RWPE2 (cell line): ENCODE measurements around the gene NFATC4.
A peak's percentile ranks its signal among the peaks of the same experiment; 100 is the strongest.

Experiments
- ATAC-seq: fragments of 200-7000 bp; cut with Tn5 transposase; 3 replicates; pipeline ENCODE4 v1.9.1; 2021; ENCODE audit warnings: low read depth
- DNase-seq: peaks from one replicate; pipeline ENCODE4 v3.0.0-alpha.2; 2020; ENCODE audit warnings: low spot score
- H3K27ac ChIP-seq: fragments of 450-650 bp; 2 replicates; pipeline ENCODE4 v1.5.1; 2017; ENCODE audit warnings: mild to moderate bottlenecking; ENCODE audit not compliant: poor library complexity, severe bottlenecking
- H3K27me3 ChIP-seq: fragments of 250-450 bp; sonication (Bioruptor Pico); 2 replicates; pipeline ENCODE4 v1.5.1; 2021; ENCODE audit warnings: mild to moderate bottlenecking, moderate library complexity; ENCODE audit not compliant: insufficient read depth, poor library complexity, severe bottlenecking
- H3K36me3 ChIP-seq: fragments of 250-450 bp; sonication (Bioruptor Pico); 2 replicates; pipeline ENCODE4 v1.5.1; 2020; ENCODE audit warnings: low read depth, mild to moderate bottlenecking, moderate library complexity
- H3K4me1 ChIP-seq: fragments of 250-450 bp; sonication (Bioruptor Pico); 2 replicates; pipeline ENCODE4 v1.5.1; 2021; ENCODE audit warnings: mild to moderate bottlenecking, moderate library complexity; ENCODE audit not compliant: insufficient read depth, poor library complexity, severe bottlenecking
- H3K4me3 ChIP-seq: fragments of 250-450 bp; sonication (Bioruptor Pico); 2 replicates; pipeline ENCODE4 v1.5.1; 2021; ENCODE audit warnings: mild to moderate bottlenecking, moderate library complexity; ENCODE audit not compliant: severe bottlenecking
- H3K9me3 ChIP-seq: fragments of 250-450 bp; sonication (Bioruptor Pico); 2 replicates; pipeline ENCODE4 v1.5.1; 2021; ENCODE audit warnings: mild to moderate bottlenecking, moderate library complexity; ENCODE audit not compliant: severe bottlenecking
- CTCF ChIP-seq: fragments of 450-650 bp; IDR thresholded peaks from one replicate; pipeline ENCODE4 v1.5.1; 2017; ENCODE audit warnings: mild to moderate bottlenecking, moderate library complexity; ENCODE audit not compliant: poor library complexity, severe bottlenecking

Gene NFATC4

GRCh38 chr14:24389226-24389848, 21.4 kb downstream of the NFATC4 start:
- DNase-seq (no peak), ATAC-seq (no peak)
- Histone ChIP-seq H3K36me3 (no peaks in the 10 kb centered on the region), H3K9me3 (no peaks in the 10 kb centered on the region), H3K4me3 (no peak overlapping the region), H3K27me3 (no peaks in the 10 kb centered on the region), H3K4me1 (peaks cover 11% of the 10 kb centered on the region), H3K27ac (no peak overlapping the region)
- TF ChIP-seq CTCF = no peak

GRCh38 chr14:24390701-24391468, 22.9 kb downstream of the NFATC4 start:
- no peak for DNase-seq

DNA sequence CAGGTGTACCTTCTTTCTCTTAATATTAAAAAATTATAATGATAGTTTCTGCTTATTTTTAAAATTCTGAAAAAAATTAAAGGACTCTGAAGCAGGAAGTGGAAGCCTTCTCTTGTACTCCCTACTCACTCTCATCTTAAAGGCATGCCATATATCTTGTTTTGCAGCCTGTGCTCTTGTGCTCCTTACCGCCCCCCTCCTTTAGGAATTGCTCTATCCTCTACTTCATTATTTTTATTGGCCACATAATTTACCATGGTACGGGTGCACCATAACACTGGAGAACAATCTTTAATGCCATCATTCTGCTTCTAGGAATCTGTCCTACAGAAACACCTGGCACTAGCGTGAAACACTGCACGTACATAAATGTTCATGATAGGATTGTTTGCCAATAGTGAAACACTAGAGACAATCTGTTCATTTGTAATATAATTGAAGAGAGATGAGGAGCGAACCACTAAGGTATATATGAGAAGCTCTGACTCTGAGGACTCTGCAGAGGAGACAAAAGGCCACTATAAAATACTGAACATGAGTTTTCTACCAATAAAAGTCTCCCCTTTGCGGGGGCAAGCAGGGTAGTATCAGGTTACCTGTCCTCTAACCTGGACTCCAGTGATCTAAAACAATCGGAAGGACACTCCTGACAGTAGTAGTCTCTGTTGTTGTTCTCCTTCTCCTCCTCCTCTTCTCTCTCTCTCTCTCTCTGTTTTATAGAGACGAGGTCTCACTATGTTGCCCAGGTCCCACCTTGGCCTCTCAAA, 24.5 kb downstream of the NFATC4 start:
- TF ChIP-seq CTCF = peak; percentile 35
- Histone ChIP-seq H3K4me1 (peaks cover 19% of the 10 kb centered on the region), H3K4me3 (no peak overlapping the region), H3K36me3 (no peaks in the 10 kb centered on the region), H3K9me3 (no peaks in the 10 kb centered on the region), H3K27ac (peak overlapping the region; percentile 20), H3K27me3 (no peaks in the 10 kb centered on the region)
- peak; percentile 82 for ATAC-seq
- DNase-seq = no peak

More at GRCh38 chr14:24390701-24391468, 22.9 kb downstream of the NFATC4 start:
- no peaks in the 10 kb centered on the region for H3K36me3 ChIP-seq
- no peak overlapping the region for H3K27ac ChIP-seq
- H3K4me3 ChIP-seq = no peak overlapping the region
- ATAC-seq = no peak
- H3K9me3 ChIP-seq = no peaks in the 10 kb centered on the region
- no peak for TF ChIP-seq CTCF
- H3K4me1 ChIP-seq = peaks cover 11% of the 10 kb centered on the region
- no peaks in the 10 kb centered on the region for H3K27me3 ChIP-seq

DNA sequence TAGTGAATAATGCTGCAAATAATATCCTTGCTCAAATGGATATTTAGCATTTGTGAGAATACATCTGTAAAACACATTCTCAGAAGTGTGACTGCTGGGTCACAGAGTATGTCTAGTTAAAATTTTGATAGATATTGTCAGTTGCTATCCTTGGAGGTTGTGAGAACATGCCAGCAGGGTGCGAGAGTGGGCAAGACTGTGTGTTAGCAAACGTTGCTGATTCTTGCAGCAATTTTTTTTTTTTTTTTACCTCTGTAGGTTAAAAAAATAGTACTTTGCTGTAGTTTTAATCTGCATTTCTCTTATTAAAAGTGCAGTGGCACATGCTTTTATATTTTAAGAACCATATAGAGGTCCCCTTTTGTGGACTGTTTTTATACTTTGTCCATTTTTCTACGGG, 26.3 kb downstream of the NFATC4 start:
- Histone ChIP-seq H3K36me3 (no peaks in the 10 kb centered on the region), H3K27ac (no peak overlapping the region), H3K9me3 (no peaks in the 10 kb centered on the region), H3K4me1 (peaks cover 19% of the 10 kb centered on the region), H3K27me3 (no peaks in the 10 kb centered on the region), H3K4me3 (no peak overlapping the region)
- ATAC-seq (no peak), DNase-seq (no peak)
- TF ChIP-seq CTCF = peak; percentile 25
